ENCODE results near the gene KDM4B. TPM values are rescaled to one million over a fixed set of nuclear protein-coding genes. Genes with fewer than 3 reads are reported as not detected.

Gene KDM4B
- total RNA-seq, 1 donor from 2014 or later = 39.0 TPM

DNA sequence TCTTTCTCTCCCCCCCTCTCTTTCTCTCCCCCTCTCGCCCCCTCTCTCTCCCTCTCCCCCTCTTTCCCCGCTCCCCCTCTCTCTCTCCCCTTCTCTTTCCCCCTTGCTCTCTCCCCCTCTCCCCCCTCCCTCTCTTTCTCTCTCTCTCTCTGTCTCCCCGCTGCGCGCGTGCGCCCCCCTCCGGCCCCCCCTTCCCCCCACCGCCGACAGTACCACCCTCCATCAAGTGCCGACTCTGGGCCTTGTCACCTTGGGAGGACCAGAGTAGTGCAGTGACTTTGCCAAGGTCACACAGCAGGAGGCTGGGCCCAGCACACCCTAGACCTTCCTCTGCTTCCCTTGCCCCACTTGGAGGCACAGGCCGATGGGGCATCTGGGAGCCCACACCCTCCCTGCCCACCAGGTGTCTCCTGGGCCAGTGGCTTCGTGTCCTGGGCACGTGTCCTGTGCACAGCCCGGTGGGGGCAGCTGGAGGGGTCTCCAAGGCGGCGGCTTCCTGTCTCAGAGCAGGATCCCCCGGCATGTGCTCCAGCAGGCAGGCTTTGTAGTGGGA, 121.6 kb downstream of the KDM4B start:
- intact Hi-C loops (cut with DNase I) = no loop called here
- Histone ChIP-seq H3K36me3 (peaks cover 12% of the 10 kb centered on the region), H3K27ac (no peak overlapping the region), H3K4me3 (no peak overlapping the region), H3K27me3 (no peaks in the 10 kb centered on the region), H3K9me3 (no peaks in the 10 kb centered on the region), H3K4me1 (no peaks in the 10 kb centered on the region)
- DNase-seq (no peak), ATAC-seq (no peak)
- TF ChIP-seq, protein P1, sequence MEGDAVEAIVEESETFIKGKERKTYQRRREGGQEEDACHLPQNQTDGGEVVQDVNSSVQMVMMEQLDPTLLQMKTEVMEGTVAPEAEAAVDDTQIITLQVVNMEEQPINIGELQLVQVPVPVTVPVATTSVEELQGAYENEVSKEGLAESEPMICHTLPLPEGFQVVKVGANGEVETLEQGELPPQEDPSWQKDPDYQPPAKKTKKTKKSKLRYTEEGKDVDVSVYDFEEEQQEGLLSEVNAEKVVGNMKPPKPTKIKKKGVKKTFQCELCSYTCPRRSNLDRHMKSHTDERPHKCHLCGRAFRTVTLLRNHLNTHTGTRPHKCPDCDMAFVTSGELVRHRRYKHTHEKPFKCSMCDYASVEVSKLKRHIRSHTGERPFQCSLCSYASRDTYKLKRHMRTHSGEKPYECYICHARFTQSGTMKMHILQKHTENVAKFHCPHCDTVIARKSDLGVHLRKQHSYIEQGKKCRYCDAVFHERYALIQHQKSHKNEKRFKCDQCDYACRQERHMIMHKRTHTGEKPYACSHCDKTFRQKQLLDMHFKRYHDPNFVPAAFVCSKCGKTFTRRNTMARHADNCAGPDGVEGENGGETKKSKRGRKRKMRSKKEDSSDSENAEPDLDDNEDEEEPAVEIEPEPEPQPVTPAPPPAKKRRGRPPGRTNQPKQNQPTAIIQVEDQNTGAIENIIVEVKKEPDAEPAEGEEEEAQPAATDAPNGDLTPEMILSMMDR (IDR thresholded peaks at IDR 0.05) = no peak

DNA sequence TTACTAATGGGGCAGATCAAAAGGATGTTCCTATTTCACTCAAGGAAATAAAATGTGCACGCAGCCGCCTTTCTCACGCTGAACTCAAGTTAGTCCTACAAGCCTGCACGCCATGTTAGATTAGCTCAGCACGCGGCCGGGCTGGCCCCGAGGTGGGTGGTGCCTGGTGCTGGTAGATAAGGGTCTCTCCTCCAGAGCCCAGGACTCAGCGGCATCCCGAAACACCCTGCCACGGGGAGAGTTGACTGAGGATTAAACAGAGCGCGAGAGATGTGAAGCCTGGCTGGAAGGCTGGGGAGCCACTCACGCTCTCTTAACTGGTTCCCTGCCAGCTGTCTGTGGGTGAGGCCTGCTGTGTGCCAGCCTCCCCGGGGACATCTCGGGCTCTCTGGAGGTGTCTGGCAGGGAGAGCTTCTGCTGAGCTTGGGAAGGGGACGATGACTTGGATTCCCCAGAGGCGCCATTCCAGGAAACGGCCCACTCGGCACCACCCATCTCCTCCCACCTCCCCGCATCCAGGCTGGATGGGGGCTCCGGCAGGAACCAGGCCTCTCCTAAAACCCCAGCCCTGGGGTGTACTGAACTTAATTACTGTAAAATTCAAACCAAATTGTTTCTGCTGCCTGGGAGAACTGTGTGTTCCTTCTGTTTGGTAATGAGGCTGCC, 122.2 kb downstream of the KDM4B start:
- TF ChIP-seq, protein P1 (IDR thresholded peaks at IDR 0.05) = no peak
- Histone ChIP-seq H3K27ac (peak overlapping the region; percentile 2), H3K4me1 (no peaks in the 10 kb centered on the region), H3K9me3 (no peaks in the 10 kb centered on the region), H3K4me3 (no peak overlapping the region), H3K27me3 (no peaks in the 10 kb centered on the region), H3K36me3 (peaks cover 12% of the 10 kb centered on the region)
- no peak for ATAC-seq
- DNase-seq = no peak
- intact Hi-C loops (cut with DNase I) = no loop called here

DNA sequence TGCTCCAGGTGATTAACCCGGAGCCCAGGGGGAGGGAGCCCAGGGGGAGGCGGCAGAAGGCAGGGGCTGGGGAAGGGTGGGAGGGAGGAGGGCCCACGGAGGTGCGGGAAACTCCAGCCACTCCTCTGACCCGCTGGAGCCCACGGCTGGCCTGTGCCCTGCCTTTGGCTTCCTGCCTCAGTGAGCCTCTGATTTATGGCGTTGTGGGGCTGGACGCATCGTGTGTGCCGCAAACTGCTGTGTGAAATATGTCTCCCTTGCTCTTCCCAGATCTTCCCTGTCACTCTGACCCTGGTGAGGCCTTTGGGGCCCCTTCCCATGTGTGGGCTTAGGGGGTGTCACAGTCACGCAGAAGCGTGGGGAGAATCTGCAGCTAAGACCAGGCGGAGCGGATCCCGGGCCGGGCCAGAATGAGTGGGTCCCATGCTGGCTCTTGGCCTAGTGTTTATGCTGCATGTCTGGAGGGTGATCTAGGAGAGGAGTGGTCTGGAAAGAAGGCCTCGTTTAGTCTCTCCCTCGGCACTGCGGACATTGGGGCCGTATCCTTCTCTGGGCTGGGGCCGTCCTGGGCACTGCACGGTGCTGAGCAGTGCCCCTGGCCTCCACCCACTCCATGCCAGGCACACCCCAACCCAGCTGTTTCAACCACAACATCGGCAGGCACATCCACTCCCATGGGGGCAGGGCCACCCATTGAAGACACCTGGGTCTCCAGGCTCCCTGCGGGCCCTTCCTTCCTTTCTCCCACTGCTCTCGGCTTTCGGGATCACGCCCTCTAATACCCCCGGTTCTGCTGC, 123.0 kb downstream of the KDM4B start:
- no peak overlapping the region for H3K4me3 ChIP-seq
- TF ChIP-seq, protein P1 (IDR thresholded peaks at IDR 0.05) = no peak
- no peaks in the 10 kb centered on the region for H3K9me3 ChIP-seq
- intact Hi-C loops (cut with DNase I) = no loop called here
- DNase-seq (no peak), ATAC-seq (no peak)
- no peaks in the 10 kb centered on the region for H3K4me1 ChIP-seq
- peaks cover 6% of the 10 kb centered on the region for H3K36me3 ChIP-seq
- no peaks in the 10 kb centered on the region for H3K27me3 ChIP-seq
- H3K27ac ChIP-seq = peak overlapping the region; percentile 2

DNA sequence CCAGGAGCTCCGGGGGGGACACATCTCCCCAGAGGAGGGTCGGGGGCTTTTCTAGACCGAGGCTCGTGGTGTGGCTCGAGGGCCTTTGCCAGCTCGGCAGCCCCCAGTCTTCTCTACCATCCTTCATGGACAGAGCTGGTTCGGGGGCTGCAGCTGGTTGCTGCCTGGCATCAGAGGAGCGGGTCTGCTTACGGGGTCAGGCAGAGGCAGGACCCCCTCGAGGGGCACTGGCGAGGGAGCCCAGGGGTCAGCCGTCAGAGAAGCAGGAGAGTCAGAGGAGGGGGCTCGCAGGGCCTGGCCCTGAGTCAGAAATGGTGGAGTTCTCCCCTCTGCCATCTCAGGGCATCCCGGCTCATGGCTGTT, 123.5 kb downstream of the KDM4B start:
- Histone ChIP-seq H3K9me3 (no peaks in the 10 kb centered on the region), H3K27ac (no peak overlapping the region), H3K27me3 (no peaks in the 10 kb centered on the region), H3K36me3 (peaks cover under 1% of the 10 kb centered on the region), H3K4me3 (no peak overlapping the region), H3K4me1 (no peaks in the 10 kb centered on the region)
- DNase-seq (no peak), ATAC-seq (no peak)
- intact Hi-C loops (cut with DNase I) = no loop called here
- TF ChIP-seq, protein P1 (IDR thresholded peaks at IDR 0.05) = no peak

DNA sequence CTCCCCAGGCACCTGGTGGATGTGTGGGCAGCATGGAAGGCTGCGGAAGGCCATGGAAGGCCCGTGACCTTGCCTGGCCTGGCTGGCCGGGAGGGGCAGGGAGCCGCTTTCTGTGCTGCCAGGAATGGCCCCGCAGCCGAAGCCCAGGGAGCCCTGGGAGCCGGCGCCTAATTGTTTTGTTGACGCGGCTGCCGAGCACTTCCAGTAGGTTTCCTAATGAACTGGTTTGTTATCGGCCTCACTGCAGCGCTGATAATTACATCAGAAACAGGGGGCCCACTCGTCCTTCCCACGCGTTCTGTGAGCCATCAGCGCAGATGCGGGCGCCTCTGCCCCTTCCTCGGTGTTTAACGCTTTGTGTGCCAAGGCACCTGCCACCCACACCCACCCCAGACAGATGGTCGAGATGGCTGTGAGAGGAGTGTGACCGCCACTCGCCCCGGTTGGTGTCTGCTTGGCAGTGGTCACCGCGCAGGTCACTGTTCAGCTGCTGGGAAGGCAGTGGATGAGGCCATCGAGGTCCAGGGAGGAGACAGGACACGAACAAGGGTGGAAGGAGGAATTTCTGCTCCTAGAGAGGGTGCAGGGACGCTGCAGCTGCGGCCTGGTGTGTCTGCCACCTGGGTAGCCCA, 124.5 kb downstream of the KDM4B start:
- no peaks in the 10 kb centered on the region for H3K27me3 ChIP-seq
- TF ChIP-seq, protein P1 (IDR thresholded peaks at IDR 0.05) = no peak
- no peak for DNase-seq
- no peaks in the 10 kb centered on the region for H3K36me3 ChIP-seq
- H3K4me1 ChIP-seq = no peaks in the 10 kb centered on the region
- H3K4me3 ChIP-seq = no peak overlapping the region
- intact Hi-C loops (cut with DNase I) = no loop called here
- no peak overlapping the region for H3K27ac ChIP-seq
- ATAC-seq = no peak
- no peaks in the 10 kb centered on the region for H3K9me3 ChIP-seq

Measured in upper lobe of right lung (tissue), 1 donor.